ENCODE results near the gene POU2AF1. TPM values are rescaled to one million over a fixed set of nuclear protein-coding genes. Genes with fewer than 3 reads are reported as not detected.

The POU2AF1 gene
- total RNA-seq, 4 donors from 2014 or later: 0.17 TPM; not detected in 2

- Histone ChIP-seq H3K27ac (replicated peaks in 1 of 4) (no peak overlapping the region), H3K4me1 (peaks cover 0 to 6% (median 0%) of the 10 kb centered on the region in 4 donors)
- 82% methylated on average over 2 of the region's 2 CpGs for WGBS
Measured at GRCh38 chr11:111354601-111354891, 24.5 kb downstream of the POU2AF1 start.

DNA sequence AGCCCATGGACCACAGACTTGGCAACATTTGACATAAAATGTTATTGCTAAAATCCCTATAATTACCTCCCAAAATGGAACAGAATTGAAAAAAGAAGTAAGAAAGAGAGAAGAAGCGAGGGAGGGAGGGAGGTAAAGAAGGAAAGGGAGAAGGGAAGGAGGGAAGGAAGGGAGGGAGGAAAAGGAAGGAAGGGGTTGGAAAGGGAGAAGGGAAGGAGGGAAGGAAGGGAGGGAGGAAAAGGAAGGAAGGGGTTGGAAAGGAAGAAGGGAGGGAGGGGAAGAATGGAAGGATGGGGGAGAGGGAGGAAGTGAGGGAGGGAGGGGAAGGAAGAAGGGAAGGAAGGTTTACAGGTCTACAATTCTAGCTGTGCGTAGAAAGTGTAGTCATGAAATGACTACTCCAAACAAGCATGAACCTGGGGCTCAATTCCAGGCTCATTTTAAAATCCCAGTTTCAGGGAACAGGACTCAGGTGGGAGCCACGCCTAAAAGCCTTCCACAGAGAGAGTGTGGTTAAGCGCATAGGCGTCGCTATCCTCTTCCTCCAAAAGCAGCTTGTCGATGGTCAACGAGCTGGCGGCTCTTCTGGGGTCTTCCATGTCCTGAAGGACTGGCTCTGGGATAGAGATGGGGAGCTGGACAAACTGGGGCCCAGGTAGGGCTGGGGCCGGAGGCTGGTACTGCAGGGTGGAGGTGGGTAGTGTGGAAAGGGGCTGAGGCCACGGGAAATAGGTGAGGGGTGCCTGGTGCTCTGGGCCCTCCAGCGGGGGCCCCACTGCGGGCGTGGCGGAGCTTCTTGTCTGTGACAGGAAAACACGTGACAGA is 25.1 kb downstream of the POU2AF1 start:
- peak; percentile 70 for DNase-seq (ENCODE audit: extremely low spot score)
- no peak for TF ChIP-seq EP300 (IDR thresholded peaks at IDR 0.05)
- TF ChIP-seq CTCF (IDR thresholded peaks at IDR 0.05): no peak
- no peak for TF ChIP-seq POLR2A (IDR thresholded peaks at IDR 0.05; ENCODE audit: low read depth)
- TF ChIP-seq POLR2AphosphoS5 (IDR thresholded peaks at IDR 0.05): no peak
- WGBS: 97% methylated on average over 16 of the region's 16 CpGs
- Histone ChIP-seq H3K4me1 (peaks cover 0 to 6% (median 0%) of the 10 kb centered on the region in 4 donors), H3K27ac (replicated peaks in 1 of 4) (no peak overlapping the region), H3K9me3 (no peaks in the 10 kb centered on the region), H3K36me3 (no peaks in the 10 kb centered on the region), H3K27me3 (no peaks in the 10 kb centered on the region), H3K4me3 (no peak overlapping the region)
- intact Hi-C loops (cut with DNase I): loop anchor here (10.0 kb wide), 1 partner anchor 49 kb away; no protein-coding TSS in a partner anchor

More at GRCh38 chr11:111354601-111354891, 24.5 kb downstream of the POU2AF1 start:
- Histone ChIP-seq H3K4me3 (no peak overlapping the region), H3K27me3 (no peaks in the 10 kb centered on the region), H3K9me3 (no peaks in the 10 kb centered on the region), H3K36me3 (no peaks in the 10 kb centered on the region)
- DNase-seq (ENCODE audit: extremely low spot score): no peak
- intact Hi-C loops (cut with DNase I): loop anchor here (10.0 kb wide), 1 partner anchor 50 kb away; no protein-coding TSS in a partner anchor
- TF ChIP-seq POLR2AphosphoS5 (IDR thresholded peaks at IDR 0.05) (no peak), POLR2A (IDR thresholded peaks at IDR 0.05; ENCODE audit: low read depth) (no peak), EP300 (IDR thresholded peaks at IDR 0.05) (no peak), CTCF (IDR thresholded peaks at IDR 0.05) (no peak)

DNA sequence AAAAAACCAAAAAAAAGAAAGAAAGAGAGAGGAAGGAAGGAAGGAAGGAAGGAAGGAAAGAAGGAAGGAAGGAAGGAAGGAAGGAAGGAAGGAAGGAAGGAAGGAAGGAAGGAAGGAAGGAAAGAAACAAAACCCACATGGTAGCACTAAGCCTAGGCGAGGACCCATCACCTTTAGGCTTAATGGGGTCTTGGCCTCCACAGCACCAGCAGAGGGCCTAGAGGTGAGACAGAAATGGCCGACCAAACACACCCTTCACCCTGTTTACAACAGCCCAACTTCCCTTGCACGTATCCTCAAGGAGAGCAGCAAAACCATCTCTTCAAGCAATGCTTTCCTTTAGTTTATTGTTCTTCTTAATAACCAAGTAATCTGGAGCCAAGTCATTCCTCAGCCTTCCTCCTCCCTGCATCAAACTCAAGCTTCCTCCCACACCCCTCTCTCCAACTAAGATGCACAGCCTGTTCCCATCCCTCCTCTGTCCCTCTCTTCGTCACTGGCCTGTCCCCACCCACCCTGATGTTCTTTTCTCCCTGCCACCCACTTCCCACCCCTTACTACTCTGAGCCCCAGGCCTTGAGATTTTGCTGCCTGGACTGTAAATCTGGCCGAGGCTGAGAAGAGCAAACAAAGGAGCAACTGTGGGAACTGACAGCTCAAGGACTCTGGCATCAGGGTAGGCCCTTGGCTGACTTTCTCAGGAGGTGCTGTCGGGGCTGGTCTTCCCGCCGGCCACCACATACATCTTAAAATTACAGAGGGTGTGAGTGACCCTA is 26.0 kb downstream of the POU2AF1 start:
- peak; percentile 64 for DNase-seq (ENCODE audit: extremely low spot score)
- 61% methylated on average over 8 of the region's 8 CpGs for WGBS
- no peaks in the 10 kb centered on the region for H3K9me3 ChIP-seq
- H3K4me1 ChIP-seq: peaks cover 0 to 6% (median 0%) of the 10 kb centered on the region in 4 donors
- no peaks in the 10 kb centered on the region for H3K36me3 ChIP-seq
- TF ChIP-seq CTCF (IDR thresholded peaks at IDR 0.05) (no peak), POLR2A (IDR thresholded peaks at IDR 0.05; ENCODE audit: low read depth) (no peak), EP300 (IDR thresholded peaks at IDR 0.05) (no peak), POLR2AphosphoS5 (IDR thresholded peaks at IDR 0.05) (no peak)
- intact Hi-C loops (cut with DNase I): loop anchor here (10.0 kb wide), 1 partner anchor 48 kb away; no protein-coding TSS in a partner anchor
- H3K27ac ChIP-seq (replicated peaks in 1 of 4): no peak overlapping the region
- H3K27me3 ChIP-seq: no peaks in the 10 kb centered on the region
- no peak overlapping the region for H3K4me3 ChIP-seq

DNA sequence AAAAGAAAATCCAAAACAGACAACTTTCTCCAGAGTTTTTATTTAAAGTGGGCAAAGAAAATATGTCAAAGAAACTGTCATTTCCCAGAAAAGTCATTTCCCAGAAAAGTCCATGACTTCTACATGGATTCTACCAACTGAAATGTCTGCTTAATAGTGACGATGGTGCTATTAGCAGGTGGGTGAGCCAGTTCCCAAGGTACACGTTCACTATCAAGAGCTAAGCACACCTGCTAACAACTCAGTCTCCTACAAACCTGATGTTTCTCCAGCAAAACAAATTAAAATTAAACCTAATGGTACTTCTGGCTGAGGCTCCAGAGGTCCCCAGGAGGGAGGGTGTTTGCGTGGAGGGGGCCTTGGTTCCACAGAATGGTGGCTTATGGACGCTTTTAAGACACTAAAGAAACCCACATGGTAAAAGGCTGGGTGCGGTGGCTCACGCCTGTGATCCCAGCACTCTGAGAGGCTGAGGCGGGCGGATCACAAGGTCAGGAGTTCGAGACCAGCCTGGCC is 26.8 kb downstream of the POU2AF1 start:
- no peaks in the 10 kb centered on the region for H3K27me3 ChIP-seq
- H3K36me3 ChIP-seq: no peaks in the 10 kb centered on the region
- 91% methylated on average over 9 of the region's 9 CpGs for WGBS
- peaks cover 0 to 6% (median 0%) of the 10 kb centered on the region in 4 donors for H3K4me1 ChIP-seq
- intact Hi-C loops (cut with DNase I): loop anchor here (10.0 kb wide), 1 partner anchor 47 kb away; no protein-coding TSS in a partner anchor
- peak; percentile 34 for DNase-seq (ENCODE audit: extremely low spot score)
- H3K9me3 ChIP-seq: no peaks in the 10 kb centered on the region
- TF ChIP-seq POLR2A (IDR thresholded peaks at IDR 0.05; ENCODE audit: low read depth) (no peak), EP300 (IDR thresholded peaks at IDR 0.05) (no peak), CTCF (IDR thresholded peaks at IDR 0.05) (no peak), POLR2AphosphoS5 (IDR thresholded peaks at IDR 0.05) (no peak)
- no peak overlapping the region for H3K27ac ChIP-seq (replicated peaks in 1 of 4)
- H3K4me3 ChIP-seq: no peak overlapping the region
